Sigmoid colon (tissue), 3 donors: ENCODE results near the gene HIF1A.

Source experiments
- CTCF ChIP-seq, 4 experiments: fragments of 450-650 bp in 3 of 4; fragments of 200-600 bp in 1 of 4; IDR thresholded peaks; one replicate each; pipeline ENCODE4 v1.5.1; 2016 to 2019; ENCODE audit warnings: antibody characterized with exemption in 4 of 4, mild to moderate bottlenecking in 3 of 4, moderate library complexity in 2 of 4
- POLR2A ChIP-seq, 2 donors: fragments of 450-650 bp; IDR thresholded peaks; one replicate each; pipeline ENCODE4 v1.6.1; 2016; ENCODE audit warnings: antibody characterized with exemption in 2 of 2, mild to moderate bottlenecking in 2 of 2, moderate library complexity in 2 of 2

GRCh38 chr14:61704554-61704953 lies 9.2 kb downstream of the HIF1A start:
- TF ChIP-seq CTCF (IDR thresholded peaks at IDR 0.05) (no peak), POLR2A (IDR thresholded peaks at IDR 0.05) (no peak)
